B cell (primary cell): ENCODE data around the gene FREM2.

Experiments
- EZH2 ChIP-seq: IDR thresholded peaks from 2 replicates; pipeline ENCODE4 v1.6.1; 2012; ENCODE audit warnings: borderline replicate concordance, low read depth, mild to moderate bottlenecking, moderate library complexity, low read length; ENCODE audit not compliant: insufficient read depth, poor library complexity, severe bottlenecking
- TF ChIP-seq, protein P1 (sequence below): fragments of 200-600 bp; IDR thresholded peaks from one replicate; pipeline ENCODE4 v1.8.0; 2022; ENCODE audit warnings: antibody characterized with exemption, mild to moderate bottlenecking

DNA sequence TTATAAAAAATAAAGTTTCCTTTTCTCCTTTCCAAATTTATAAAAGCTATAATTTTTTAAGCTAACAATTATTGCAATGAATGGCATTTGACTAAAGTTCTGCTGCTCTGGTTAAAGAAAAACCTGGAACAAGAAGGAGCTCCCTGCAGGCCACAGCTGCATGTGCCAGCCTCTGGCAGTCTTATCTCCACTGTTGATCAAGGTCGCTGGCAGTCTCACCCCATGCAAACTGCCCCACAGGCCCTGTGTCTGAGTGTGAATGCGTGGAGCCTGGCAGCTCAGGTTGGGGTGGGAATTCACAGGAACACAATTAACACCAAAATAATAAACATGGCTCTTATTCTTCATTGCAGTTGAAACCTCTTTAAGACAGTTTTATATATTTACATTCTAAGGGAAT is 30.2 kb upstream of the FREM2 start:
- TF ChIP-seq EZH2, result no peak
- TF ChIP-seq, protein P1, sequence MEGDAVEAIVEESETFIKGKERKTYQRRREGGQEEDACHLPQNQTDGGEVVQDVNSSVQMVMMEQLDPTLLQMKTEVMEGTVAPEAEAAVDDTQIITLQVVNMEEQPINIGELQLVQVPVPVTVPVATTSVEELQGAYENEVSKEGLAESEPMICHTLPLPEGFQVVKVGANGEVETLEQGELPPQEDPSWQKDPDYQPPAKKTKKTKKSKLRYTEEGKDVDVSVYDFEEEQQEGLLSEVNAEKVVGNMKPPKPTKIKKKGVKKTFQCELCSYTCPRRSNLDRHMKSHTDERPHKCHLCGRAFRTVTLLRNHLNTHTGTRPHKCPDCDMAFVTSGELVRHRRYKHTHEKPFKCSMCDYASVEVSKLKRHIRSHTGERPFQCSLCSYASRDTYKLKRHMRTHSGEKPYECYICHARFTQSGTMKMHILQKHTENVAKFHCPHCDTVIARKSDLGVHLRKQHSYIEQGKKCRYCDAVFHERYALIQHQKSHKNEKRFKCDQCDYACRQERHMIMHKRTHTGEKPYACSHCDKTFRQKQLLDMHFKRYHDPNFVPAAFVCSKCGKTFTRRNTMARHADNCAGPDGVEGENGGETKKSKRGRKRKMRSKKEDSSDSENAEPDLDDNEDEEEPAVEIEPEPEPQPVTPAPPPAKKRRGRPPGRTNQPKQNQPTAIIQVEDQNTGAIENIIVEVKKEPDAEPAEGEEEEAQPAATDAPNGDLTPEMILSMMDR, result no peak
